ENCODE data around the gene SLX9.

- no peak for TF ChIP-seq EZH2 (IDR thresholded peaks at IDR 0.05)
- no peak for TF ChIP-seq POLR2AphosphoS5 (IDR thresholded peaks at IDR 0.05; ENCODE audit: borderline replicate concordance, low read depth, low read length)
- TF ChIP-seq FOXP2 (optimal IDR thresholded peaks at IDR 0.05; ENCODE audit: control extremely low read depth, extremely low read length, insufficient read depth), result no peak
Measured at GRCh38 chr21:44901391-44902074, 38.3 kb upstream of the SLX9 start.

All from SK-N-MC (cell line).